IPS-NIHi7 (cell line): ENCODE data around the gene VDAC2.

ENCODE experiments used
- DNase-seq: peaks from one replicate; pipeline ENCODE4 v3.0.0; 2012; ENCODE audit warnings: mixed read lengths; ENCODE audit errors: extremely low spot score

Gene VDAC2

GRCh38 chr10:75253281-75254220 lies 43.0 kb downstream of the VDAC2 start:
- no peak for DNase-seq

DNA sequence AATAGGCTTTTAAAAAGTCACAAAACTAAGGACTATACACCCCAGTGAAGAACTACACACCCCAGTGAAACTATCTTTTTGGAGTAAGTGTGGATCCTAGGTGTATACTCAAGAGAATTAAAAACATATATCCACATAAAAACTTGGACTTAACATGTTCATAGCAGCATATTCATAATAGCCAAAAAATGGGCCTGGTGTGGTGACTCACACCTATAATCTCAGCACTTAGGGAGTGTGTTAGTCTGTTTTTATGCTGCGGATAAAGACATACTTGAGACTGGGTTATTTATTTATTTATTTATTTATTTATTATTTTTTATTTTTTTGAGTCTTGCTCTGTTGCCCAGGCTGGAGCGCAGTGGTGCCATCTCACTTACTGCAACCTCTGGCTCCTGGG lies 44.1 kb downstream of the VDAC2 start:
- DNase-seq = no peak

GRCh38 chr10:75260990-75261389 lies 50.4 kb downstream of the VDAC2 start:
- DNase-seq = no peak

GRCh38 chr10:75261813-75262705 lies 51.5 kb downstream of the VDAC2 start:
- no peak for DNase-seq

- no peak for DNase-seq
These were observed 53.2 kb downstream of the VDAC2 start for GRCh38 chr10:75263806-75264205.

DNA sequence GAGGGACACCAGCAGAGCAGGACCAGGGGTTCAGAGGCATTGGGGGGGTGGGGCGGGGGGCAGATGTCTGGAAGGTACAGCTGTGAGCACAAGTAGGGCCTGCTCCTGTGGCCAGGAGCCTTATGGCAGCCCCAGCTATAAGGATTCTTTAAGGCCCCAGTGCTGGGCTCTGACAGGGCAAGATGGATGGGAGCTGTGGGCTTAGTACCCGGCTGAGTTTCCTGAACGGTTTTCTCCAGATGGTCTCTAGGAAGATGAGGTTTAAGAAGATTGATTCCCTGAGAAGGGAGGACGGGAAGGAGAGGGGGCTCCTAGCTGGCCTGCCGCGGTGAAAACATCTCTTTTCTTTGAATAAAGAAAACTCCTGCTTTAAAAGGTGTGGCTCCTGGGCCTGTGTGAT lies 55.3 kb downstream of the VDAC2 start:
- no peak for DNase-seq

DNA sequence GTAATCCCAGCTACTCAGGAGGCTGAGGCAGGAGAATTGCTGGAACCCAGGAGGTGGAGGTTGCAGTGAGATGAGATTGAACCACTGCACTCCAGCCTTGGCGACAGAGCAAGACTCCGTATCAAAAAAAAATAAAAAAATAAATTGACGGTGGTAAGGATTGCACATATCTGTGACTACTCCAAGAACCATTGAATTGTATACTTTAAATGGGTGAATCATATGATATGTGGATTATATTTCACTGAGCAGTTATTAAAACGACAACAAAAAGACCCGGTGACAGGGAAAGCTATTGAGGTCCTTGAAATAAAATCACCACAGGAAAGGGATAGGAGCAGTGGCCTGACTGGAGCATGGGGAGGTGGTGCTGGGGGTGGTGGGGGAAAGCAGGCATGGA lies 56.3 kb downstream of the VDAC2 start:
- DNase-seq = no peak

GRCh38 chr10:75269605-75270004 lies 59.0 kb downstream of the VDAC2 start:
- DNase-seq = no peak

DNA sequence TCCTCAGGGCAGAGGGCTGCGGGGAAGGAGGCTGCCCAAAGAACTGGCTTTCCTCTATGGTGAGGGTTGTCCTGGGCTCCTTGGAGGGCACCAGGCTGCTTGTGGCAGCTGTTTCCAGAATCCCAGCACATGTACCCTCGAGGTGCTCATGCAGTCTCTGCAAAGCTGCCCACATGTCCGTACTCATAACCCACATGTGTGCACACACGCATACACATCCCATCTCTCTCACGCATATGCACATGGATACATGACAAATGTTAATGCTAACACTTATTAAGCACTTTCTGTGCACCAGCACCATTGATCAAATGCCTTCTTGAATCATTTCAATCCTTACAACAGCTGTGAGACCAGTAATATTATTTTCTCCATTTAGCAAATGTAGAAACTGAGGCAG lies 61.5 kb downstream of the VDAC2 start:
- DNase-seq = no peak

DNA sequence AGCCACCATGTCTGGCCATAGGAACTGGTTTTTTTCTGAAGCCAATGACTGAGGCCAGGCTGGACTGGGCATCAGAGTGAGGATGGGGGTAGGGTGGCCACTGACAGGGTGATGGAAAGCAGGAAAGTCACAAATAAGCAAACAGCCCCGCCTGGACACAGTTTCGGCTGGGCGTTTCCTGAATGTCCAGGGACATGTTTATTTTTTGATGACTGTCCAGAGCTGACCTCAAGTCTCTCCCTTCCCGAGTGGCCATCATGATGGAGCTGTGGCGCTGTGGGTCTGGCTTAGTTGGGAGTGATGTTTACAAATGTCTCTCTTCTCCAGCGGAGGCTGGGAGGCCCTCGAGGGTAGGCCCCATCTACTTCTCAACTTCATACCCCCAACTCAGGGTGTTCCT lies 62.3 kb downstream of the VDAC2 start:
- DNase-seq = no peak

- DNase-seq = no peak
These were observed 65.7 kb downstream of the VDAC2 start for GRCh38 chr10:75276069-75276872.

DNA sequence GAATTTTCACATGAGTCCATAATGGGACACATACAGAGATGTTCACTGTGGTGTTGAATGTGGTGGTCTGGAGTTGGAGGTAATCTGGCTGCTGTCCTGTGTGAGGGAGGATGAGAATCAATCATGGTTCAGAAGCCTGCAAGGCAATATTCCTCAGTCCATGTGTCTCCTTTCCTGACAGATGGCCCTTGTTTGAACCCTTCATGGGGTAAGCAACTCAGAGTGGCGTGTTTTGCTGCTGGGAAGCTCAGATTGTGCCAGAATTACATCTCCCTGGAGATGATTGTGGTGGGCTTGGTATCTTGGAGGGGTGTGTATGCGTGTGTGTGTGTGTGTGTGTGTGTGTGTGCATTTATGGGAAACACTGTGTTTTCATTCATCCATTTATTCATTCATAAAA lies 69.6 kb downstream of the VDAC2 start:
- no peak for DNase-seq
